ENCODE data around the gene KRTAP5-6. TPM values are rescaled to one million over a fixed set of nuclear protein-coding genes. Genes with fewer than 3 reads are reported as not detected.

KRTAP5-6 gene
- polyA plus RNA-seq, 1 of the 3 experiments (the other 2 are of a cell fraction), result not detected

DNA sequence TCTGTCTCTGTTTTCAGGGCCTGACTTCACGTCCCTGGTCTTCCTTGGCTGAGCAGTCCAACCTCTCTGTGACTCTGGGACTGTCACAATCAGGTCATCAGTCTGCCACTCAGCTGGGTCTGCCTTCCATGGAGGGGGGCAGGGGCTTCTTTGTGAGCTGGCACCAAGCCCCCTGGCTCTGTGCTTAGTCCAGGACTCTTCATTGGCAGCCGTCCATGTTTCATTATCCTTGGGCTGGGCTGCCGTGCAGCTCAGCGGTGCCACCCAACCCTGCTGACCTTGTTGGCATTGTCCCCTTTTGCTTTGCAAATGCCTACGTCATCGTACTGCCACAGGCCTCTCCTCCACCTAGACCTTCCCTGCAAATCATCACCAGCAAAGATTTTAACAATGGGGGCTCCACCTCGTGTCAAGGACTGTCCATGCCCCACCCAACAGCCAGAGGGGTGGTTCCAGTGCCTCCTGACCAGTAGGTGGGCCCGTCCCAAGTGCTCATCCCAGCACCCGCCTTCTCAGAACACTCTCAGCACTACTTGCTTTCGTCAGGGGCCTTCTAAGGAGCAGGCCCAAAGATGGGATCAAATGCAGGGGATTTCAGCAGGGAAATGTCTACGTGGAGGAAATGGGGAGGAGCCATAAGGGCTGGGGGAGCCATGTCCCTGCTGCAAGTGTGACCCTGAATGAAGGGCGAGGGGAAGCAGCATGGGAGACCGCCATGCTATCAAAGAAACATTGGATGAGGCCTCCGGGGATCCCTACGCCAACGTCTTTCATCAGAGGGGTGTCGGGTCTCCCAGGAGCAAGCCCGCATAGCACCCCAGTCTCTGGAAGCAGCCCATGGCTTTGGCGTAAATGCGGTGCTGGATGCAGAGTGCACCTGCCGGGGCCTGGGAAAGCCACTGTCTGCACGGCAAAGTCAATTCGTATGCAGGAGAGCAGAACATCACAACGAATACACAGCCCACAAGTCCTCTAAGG, 18.2 kb downstream of the KRTAP5-6 start:
- Histone ChIP-seq H3K9me2 (no peaks in the 10 kb centered on the region), H3F3A (replicated peaks; ENCODE audit: insufficient read depth) (no peaks in the 10 kb centered on the region), H3K27me3 (ENCODE audit: insufficient read depth) (no peaks in the 10 kb centered on the region; the same call in 1 of the 2 replicates), H3K9ac (no peak overlapping the region), H3K27ac (ENCODE audit: low read depth in 2 of 2, low read length in 1 of 2) (no peak overlapping the region), H3K79me2 (ENCODE audit: insufficient read depth) (no peaks in the 10 kb centered on the region), H3K36me3 (replicated peaks in 1 of 2; ENCODE audit: control insufficient read depth in 1 of 2, insufficient read depth in 2 of 2, low read length in 1 of 2) (no peaks in the 10 kb centered on the region), H2AFZ (ENCODE audit: low read depth) (no peak overlapping the region), H3K4me3 (ENCODE audit: low read depth in 2 of 2, low read length in 1 of 2) (no peak overlapping the region), H3K9me3 (no peaks in the 10 kb centered on the region; the same call in 1 of the 2 replicates), H4K20me1 (ENCODE audit: insufficient read depth) (no peaks in the 10 kb centered on the region), H3K4me1 (ENCODE audit: control insufficient read depth in 1 of 2, insufficient read depth in 2 of 2, low read depth in 1 of 2, low read length in 1 of 2) (peaks cover 0 to 8% of the 10 kb centered on the region in 2 experiments; a peak in 1 of 4 replicates), H3K4me2 (no peak overlapping the region)
- WGBS (ENCODE audit: low lambda C conversion rate), result 64% methylated on average over 22 of the region's 24 CpGs
- ChIA-PET POLR2A (no interaction called here), CTCF (interaction anchor here (1.3 to 3.9 kb wide), 2 partner anchors 21 to 118 kb away, joined by 4 to 19 read pairs; no protein-coding TSS in a partner anchor)
- no peak for DNase-seq
- TF ChIP-seq RCOR1 (IDR thresholded peaks at IDR 0.05; ENCODE audit: low read length) (no peak), GATA2 (CRISPR knock-in tag; IDR thresholded peaks at IDR 0.05) (0 out of 2 replicates have a peak, but pooled peaks have one; percentile 11), MXI1 (IDR thresholded peaks at IDR 0.05; ENCODE audit: low read depth, low read length) (no peak), FOXJ3 (CRISPR knock-in tag; IDR thresholded peaks at IDR 0.05) (no peak), CHD2 (IDR thresholded peaks at IDR 0.05; ENCODE audit: low read length, partially characterized antibody) (no peak)
- TF ChIP-seq, protein P1, sequence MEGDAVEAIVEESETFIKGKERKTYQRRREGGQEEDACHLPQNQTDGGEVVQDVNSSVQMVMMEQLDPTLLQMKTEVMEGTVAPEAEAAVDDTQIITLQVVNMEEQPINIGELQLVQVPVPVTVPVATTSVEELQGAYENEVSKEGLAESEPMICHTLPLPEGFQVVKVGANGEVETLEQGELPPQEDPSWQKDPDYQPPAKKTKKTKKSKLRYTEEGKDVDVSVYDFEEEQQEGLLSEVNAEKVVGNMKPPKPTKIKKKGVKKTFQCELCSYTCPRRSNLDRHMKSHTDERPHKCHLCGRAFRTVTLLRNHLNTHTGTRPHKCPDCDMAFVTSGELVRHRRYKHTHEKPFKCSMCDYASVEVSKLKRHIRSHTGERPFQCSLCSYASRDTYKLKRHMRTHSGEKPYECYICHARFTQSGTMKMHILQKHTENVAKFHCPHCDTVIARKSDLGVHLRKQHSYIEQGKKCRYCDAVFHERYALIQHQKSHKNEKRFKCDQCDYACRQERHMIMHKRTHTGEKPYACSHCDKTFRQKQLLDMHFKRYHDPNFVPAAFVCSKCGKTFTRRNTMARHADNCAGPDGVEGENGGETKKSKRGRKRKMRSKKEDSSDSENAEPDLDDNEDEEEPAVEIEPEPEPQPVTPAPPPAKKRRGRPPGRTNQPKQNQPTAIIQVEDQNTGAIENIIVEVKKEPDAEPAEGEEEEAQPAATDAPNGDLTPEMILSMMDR (IDR thresholded peaks at IDR 0.05), result no peak

- H3K27me3 ChIP-seq (ENCODE audit: insufficient read depth), result no peaks in the 10 kb centered on the region; the same call in 1 of the 2 replicates
These were observed 20.8 kb downstream of the KRTAP5-6 start for GRCh38 chr11:1717745-1718144.

More at GRCh38 chr11:1717745-1718144, 20.8 kb downstream of the KRTAP5-6 start:
- 76% methylated on average over 8 of the region's 8 CpGs for WGBS (ENCODE audit: low lambda C conversion rate)
- CTCF ChIA-PET, result interaction anchor here (1.0 to 4.8 kb wide), 6 partner anchors 24 to 433 kb away, joined by 3 to 20 read pairs (median 4); no protein-coding TSS in a partner anchor
- Histone ChIP-seq H3K79me2 (ENCODE audit: insufficient read depth) (no peaks in the 10 kb centered on the region), H3K36me3 (replicated peaks in 1 of 2; ENCODE audit: control insufficient read depth in 1 of 2, insufficient read depth in 2 of 2, low read length in 1 of 2) (no peaks in the 10 kb centered on the region), H3K9me3 (no peaks in the 10 kb centered on the region), H3K9me2 (no peaks in the 10 kb centered on the region), H3K4me1 (ENCODE audit: control insufficient read depth in 1 of 2, insufficient read depth in 2 of 2, low read depth in 1 of 2, low read length in 1 of 2) (peaks cover 0 to 8% of the 10 kb centered on the region in 2 experiments; a peak in 1 of 4 replicates), H3K4me3 (ENCODE audit: low read depth in 2 of 2, low read length in 1 of 2) (no peak overlapping the region), H4K20me1 (ENCODE audit: insufficient read depth) (no peaks in the 10 kb centered on the region), H3F3A (replicated peaks; ENCODE audit: insufficient read depth) (no peaks in the 10 kb centered on the region), H3K9ac (no peak overlapping the region), H3K27ac (ENCODE audit: low read depth in 2 of 2, low read length in 1 of 2) (no peak overlapping the region), H2AFZ (ENCODE audit: low read depth) (no peak overlapping the region), H3K4me2 (no peak overlapping the region)
- TF ChIP-seq SIN3A (IDR thresholded peaks at IDR 0.05; ENCODE audit: borderline replicate concordance, low read depth, low read length), result no peak
- TF ChIP-seq RAD21 (IDR thresholded peaks at IDR 0.05; ENCODE audit: low read length), result no peak
- no peak for TF ChIP-seq GABPA (IDR thresholded peaks at IDR 0.05; ENCODE audit: low read depth)
- no peak for TF ChIP-seq GATA2 (CRISPR knock-in tag; IDR thresholded peaks at IDR 0.05)
- TF ChIP-seq TCF12 (IDR thresholded peaks at IDR 0.05), result no peak
- no peak for TF ChIP-seq EZH2phosphoT487 (IDR thresholded peaks at IDR 0.05; ENCODE audit: borderline replicate concordance, low read depth)
- no peak for TF ChIP-seq NRF1 (IDR thresholded peaks at IDR 0.05; ENCODE audit: low read depth, low read length)
- TF ChIP-seq, protein P2, sequence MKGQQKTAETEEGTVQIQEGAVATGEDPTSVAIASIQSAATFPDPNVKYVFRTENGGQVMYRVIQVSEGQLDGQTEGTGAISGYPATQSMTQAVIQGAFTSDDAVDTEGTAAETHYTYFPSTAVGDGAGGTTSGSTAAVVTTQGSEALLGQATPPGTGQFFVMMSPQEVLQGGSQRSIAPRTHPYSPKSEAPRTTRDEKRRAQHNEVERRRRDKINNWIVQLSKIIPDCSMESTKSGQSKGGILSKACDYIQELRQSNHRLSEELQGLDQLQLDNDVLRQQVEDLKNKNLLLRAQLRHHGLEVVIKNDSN (IDR thresholded peaks at IDR 0.05; ENCODE audit: borderline replicate concordance, low read depth), result no peak
- POLR2A ChIA-PET, result interaction anchor here (1.6 kb wide), 1 partner anchor 11 kb away, joined by 3 read pairs; no protein-coding TSS in a partner anchor
- no peak for DNase-seq
